NOMO-1 (cell line): Measurements from ENCODE around the gene TMEM200B.
"Not testable (repeated sequence)": the region's sequence is repeated elsewhere in the genome, so short reads cannot be mapped to it uniquely, and the experiment has no call there.

ENCODE experiments used
- DNase-seq, 2 experiments: peaks; one replicate each; lab custom pipeline; 2025; ENCODE audit not compliant: unreplicated experiment in 2 of 2; lab: John Stamatoyannopoulos, UW

The TMEM200B gene

DNA sequence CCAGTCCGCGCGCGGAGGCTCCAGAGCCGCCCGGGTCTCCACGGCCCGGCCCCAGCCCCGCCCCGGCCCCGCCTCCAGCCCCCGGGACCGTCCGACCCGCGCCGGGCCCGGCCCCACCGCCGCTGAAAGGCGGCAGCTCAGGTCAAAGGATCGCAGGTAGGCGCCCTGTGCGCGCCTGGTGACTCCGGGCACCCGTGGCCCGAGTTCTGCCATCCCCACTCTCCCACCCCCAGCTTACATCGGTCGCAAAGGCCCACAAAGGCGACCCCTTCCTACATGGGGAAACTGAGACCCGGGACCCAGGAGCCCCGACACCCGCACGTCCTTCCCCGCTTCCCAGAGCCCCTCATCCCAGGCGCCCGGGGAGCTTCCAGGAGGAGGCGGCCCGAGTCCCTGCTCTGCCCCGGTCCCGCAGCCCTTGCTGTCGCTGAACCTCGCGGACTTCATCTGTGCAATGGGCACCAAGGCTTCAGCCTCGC is at the start of gene TMEM200B:
TMEM200B (minus strand) TSS at position 17 of the 479 bp plus-strand sequence. CDS start 2,075 bp downstream, outside the sequence.
- no peak for DNase-seq

DNA sequence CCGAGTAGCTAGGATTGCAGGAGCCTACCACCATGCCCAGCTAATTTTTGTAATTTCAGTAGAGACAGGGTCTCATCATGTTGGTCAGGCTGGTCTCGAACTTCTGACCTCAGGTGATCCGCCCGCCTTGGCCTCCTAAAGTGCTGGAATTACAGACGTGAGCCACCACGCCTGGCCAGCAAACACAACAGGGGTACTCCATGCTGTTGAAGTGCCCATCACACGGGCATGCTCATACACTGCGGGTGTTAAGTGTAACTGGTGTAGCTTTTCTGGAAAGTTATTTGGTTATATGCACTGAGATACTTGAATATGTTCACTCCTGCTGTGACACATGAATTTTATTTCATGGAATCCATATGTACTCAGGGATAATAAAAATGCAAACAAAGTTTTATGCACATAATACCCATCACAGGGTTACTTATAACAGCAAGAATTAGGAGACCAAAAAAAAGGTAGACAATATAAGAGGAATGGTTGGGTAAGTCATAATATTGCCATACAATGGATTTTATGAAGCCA is 48.8 kb upstream of the TMEM200B start:
- no peak for DNase-seq

DNA sequence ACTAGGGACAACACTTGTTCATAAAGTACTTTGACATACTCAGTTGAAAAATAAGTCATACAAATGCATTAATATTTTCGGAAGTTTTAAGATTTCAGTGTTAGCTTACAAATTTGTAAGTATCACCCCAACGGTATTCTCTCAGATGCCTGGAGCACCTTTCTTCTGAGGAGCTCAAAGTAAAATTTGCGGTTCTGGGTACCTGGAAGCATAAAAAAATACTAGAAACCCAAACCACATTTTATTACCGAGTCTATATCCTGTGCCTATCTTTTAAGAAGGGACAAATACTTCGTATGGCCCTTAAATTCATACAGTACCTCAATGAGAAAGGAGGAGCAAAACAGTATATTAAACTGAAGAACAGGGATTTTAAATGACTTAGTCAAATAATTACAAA is 47.8 kb upstream of the TMEM200B start:
- no peak for DNase-seq

DNA sequence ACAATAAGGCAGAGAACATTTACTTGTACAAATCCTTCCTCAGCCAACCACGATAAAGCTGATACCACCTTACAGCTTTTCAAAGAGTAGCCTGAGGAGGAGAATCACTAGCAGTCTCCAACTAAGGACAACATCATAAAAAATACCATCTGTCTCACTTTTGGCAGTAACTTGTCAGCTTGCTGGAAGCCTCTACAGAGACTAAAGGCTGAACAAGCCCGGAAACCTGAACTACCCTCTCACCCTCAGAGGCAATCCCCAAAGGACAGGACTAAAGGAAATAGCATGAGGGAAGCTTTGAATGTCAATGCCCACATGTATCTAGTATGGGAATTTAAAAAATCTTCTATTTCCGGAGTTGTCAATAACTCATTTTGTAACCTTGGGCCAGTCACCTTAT is 47.4 kb upstream of the TMEM200B start:
- no peak for DNase-seq

DNA sequence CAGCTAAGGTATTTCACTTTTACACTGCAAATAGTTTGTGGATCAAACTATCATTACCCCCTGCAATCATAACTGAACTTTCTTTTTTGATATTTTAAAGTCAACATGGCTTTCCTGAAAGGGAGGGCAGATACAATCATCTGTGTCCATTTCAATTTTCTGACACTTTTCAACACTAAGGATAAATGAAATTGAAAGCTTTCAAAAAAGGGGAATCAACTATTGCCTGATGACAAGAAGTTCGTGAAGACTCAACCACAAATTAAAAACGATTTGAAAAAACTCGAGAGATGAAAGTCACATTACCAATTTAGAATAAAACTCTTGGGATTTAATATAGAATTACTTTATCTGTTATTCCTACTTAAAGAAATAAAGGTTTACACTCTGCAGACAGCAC is 46.3 kb upstream of the TMEM200B start:
- peak in 1 of 2 experiments; percentile 9 for DNase-seq

DNA sequence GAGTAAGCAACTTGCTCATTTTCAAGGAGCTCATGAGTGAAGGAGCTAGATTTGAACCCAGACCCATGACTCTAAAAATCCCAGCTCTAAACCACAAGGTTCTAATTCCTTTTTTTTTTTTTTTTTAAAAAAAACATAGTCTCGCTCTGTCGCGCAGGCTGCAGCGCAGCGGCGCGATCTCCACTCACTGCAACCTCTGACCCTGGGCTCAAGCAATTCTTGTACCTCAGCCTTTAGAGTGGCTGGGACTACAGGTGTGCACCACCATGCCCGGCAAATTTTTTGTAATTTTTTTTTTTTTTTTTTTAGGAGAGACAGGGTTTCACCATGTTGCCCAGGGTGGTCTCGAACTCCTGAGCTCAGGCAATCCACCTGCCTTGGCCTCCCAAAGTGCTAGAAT is 44.2 kb upstream of the TMEM200B start:
- no peak for DNase-seq

DNA sequence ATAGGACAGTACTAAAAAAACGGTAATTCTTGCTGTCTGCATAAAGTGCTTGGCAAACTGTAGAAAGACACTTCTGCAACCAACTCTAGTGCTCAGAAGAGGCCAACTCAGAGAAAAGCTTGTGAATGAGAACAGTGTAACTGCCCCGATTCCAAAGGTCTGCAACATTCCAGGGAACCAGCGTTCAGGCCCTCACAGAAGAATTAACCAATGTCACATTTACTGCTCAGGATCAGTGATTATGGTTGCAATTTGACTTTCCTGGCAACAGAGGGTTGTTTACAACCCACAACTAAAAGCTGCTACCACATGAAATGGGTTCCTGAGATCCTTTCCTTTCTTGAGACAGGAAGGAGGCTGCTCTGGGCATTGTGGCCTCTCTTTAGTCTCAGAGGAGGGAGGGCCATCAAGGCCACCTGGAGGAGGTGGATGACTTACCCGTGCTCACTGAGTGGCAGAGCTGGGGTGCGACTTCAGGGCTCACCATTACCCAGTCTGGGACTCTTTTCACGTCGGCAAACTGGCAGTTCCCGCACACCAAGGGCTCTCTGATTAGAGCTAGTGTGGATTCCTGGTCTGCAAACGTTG is 42.7 kb upstream of the TMEM200B start:
- DNase-seq, result no peak

DNA sequence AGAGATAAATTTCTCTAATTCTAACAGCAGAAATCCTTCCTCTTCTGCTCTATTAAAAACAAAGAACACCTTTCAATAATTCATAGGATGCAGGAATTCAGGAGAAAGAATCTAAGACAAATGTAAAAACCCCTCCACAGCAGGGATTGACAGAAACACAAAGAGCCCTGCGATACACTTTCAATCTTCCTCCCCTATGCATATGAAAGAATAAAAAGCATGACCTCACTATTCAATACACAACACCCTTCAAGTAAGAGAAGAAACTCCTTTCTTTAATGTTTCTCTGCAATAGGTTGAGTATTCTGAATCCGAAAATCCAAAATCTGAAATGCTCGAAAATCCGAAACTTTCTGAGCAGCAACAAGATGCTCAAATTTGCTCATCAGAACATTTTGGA is 40.9 kb upstream of the TMEM200B start:
- DNase-seq, result no peak

DNA sequence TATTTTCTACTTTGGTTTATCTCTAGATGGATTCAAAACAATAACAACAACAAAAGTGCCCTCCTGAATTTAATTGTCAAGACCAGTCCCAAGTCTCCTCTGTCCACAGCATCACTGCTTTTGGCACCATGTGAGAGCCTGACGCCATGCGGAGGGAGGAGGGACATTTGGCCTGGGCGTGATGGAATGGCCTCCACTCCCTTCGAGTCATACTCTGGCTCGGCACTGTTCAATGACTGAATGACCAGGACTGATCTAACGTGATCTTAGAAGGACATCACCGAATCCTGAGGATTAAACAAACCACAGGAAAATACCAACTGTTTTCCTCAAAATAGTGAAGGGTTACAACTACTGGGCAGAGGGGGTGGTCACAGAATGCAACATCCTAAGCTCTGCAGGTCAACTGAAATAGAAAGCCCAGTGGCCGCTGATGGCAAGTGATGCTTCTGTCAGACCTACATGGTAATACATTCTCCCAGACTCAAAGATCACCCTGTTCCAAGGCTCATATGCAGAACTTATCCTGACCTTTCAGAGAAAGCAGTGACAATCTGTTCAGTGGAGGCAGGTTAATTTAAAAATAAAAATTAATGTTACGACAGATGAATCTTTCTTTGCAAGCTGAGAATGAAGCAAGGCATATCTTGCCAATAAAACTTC is 38.9 kb upstream of the TMEM200B start:
- no peak for DNase-seq

DNA sequence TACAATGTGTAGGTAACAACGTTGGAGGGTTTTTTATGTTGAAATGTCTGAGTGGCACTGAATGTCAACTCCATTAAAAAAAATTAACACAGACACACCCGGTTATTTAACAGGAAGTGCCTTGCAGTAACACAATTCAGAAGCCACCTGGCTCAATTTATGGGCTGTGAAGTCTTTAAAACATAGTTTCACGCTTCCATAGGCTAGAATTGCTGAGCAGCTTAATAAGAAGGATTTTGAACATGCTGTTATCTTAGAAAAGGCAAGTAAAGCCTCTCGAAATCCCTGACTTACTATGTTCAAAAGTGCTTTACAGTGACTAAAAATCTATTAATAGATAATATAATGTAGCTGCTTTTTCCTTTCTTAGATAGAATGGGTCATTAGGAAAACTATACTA is 38.3 kb upstream of the TMEM200B start:
- DNase-seq, result no peak

DNA sequence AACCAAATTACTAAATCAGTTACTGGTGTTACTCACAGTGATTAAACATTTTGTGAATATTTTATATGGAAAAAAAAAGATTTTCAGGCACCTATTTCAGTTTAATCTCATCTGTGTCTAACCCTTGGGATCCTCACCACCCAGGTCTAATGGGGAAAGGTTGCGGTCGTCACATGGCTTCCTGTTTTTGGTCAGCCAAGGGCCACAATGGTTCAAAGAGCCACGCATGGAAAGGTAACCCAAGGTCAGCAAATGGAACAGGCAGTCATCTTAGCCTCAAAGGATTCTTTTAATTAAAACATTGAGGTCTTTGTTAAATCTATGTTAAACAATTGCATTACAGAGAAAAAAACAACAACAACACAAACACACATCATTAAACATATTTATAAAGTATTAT is 36.1 kb upstream of the TMEM200B start:
- no peak for DNase-seq

DNA sequence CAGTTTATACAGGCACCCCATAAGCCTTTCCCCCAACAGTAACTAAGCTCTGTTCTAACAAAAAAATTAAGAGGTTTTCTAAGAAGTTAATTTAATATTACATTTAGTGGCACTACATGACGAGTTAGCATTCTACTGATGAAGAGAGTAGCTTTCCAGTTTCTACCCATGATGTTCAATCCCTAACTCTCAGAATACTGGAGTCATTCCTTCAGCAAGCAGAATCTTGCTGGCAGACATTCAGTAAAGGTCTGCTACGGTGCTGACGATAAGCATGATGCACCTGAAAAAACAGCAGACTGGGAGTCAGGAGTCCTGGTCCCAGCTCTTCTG is 33.5 kb upstream of the TMEM200B start:
- DNase-seq, result no peak

DNA sequence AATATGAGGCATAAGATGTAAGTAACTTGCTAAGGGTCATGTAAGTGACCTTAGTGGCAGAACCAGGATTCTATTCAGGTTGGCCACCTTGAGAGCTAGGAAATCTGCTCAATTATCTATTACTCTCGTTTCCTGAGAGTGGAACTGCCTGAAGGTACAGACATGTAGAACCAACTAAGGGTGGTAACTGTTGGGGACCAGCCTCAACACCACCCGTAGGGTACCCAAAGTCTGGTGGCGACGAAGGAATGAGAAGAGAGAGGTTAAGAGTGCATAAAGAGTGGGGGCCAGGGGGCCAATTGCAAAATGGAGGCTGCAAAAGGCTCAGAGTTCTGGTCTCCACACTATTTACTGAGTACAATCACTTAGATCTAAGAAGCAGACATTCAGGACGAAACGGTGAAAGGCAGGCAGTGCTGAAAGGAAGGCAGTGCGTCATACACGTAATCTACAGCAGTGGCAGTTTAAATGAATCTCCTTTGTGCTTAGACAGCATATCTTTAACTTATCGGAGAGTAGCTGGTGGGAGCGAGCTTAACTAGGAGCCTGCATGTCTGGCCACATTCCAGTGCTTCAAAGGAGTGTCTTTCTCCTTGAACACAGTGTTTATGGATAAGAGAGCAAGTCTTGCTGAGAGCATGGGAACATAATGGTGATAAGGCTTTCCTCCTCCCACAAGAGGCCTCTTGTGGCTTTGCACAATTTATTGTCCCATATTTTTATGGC is 33.0 kb upstream of the TMEM200B start:
- DNase-seq, result no peak

DNA sequence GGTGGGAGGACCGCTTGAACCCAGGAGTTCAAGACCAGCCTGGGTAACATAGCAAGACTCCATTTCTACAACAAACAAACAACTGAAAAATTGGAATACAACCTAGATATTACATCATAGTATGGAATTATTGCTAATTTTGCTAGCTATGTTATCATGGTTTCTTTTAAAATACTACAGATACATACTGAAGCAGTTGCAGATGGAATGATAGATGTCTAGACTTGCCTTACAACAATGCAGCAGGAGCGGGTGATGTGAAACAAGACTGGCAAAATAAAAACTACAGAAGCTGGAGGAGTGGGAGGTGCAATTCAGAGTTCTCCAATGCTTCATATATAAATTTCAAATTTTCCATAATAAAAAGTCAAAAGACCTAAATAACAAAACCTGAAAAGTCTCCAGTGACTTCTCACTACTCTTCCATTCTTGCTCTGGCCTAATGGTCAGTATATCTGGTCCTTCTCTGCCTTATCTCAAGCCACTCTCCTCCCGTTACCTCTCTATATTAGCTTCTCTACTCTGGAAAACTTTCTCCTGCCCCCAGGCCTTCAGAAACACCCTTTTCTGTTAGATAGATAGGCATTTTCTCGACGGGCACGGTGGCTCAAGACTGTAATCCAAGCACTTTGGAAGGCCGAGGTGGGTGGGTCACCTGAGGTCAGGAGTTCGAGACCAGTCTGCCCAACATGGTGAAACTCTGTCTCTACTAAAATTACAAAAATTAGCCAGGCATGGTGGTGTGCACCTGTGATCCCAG is 28.5 kb upstream of the TMEM200B start:
- no peak for DNase-seq

DNA sequence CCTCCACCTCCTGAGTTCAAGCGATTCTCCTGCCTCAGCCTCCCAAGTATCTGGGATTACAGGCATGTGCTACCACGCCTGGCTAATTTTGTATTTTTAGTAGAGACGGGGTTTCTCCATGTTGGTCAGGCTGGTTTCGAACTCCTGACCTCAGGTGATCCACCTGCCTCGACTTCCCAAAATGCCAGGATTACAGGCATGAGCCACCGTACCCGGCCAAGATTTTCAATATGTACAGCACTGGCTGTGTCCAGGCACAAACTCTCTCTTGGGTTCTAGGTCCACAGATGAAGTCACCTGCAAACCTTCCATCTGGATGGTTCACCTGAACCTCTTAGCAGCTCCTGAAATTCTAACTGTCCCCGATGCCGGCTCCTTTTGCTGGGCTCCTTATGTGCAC is 26.6 kb upstream of the TMEM200B start:
- not testable (repeated sequence) for DNase-seq

DNA sequence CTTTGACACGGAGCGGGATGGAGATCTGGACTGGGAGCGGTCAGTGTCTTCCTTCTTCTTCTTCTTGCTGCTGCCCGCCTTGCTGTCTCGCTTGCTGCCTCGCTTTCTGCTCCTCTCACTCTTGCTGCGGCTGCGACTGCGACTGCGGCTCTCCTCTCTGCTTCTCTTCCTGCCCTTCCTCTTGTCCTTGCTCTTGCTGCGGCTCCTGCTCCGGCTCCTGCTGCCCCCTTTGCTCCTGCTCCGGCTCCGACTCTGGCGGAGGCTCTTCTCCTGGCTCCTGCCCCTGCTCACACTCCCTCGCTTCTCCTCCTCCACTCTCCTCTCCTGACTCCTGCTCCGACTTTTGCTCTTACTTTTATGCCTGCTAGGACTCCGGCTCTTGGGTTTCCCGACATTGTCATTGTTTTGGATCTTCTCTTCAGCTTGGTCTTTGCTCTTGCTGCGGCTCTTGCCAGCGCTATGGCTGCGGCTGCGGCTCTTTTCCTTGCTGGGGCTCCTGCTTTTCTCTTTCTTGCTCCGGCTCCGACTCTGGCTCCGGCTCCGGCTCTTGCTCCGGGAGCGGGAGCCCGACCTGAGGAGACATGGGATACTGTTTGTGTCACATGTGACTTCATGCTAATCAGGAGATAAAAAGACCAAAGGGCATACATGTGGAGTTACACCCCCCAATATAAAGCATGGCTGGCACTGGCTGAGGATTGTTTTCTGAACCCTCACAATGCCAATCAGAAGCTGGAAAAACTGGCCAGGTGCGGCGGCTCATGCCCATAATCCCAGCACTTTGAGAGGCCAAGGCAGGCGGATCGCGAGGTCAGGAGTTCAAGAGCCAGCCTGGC is 25.2 kb upstream of the TMEM200B start:
- no peak for DNase-seq

DNA sequence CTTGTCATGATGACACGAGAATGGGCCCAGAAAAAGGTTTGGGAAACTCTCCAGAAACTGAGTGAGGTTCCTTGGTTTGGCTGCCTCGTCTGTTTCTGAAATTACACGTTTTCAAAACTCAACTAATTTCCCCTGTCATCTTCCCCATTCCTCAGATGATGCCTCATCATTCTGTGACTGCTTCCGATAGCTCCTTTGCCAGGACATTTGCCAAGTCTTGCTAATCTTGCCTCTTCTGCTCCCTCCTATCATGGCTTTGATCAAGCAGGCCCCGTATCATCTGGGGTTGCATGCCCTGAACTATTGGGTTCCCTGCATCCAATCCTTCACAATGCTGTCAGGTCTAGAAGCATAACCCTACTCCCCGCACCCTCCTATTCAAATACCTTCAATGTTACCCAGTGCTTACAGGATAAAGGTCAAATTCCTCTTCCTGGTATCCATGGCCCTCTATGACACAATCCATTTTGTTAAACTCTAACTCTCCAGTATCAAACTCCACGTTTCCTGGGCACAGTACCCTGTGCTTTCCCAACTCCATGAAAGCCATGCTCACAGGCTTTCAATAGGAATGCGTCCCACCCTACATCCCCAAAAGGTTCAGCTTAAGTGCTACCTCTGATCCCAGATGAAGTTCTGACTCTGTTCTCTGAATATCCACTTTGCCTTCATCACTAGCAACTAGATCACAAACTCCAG is 22.2 kb upstream of the TMEM200B start:
- DNase-seq, result no peak

DNA sequence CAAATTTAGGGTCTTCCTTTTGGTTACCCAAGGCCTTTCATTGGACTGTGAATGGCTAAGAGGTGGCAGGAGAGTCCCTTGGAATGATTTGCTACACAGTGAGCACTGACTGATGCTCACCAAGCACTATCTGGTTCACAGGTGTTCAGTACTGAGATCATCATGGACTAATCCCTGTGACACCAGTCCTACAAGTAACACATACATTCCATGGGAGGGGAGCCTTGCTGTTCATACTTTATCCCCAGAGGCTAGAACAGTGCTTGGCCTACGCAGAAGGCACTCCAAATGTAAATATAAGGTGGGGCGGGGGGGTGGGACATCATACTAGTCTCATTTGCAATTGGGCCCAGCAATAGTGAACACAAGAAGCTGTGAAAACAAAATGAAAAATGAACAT is 20.5 kb upstream of the TMEM200B start:
- DNase-seq, result no peak

DNA sequence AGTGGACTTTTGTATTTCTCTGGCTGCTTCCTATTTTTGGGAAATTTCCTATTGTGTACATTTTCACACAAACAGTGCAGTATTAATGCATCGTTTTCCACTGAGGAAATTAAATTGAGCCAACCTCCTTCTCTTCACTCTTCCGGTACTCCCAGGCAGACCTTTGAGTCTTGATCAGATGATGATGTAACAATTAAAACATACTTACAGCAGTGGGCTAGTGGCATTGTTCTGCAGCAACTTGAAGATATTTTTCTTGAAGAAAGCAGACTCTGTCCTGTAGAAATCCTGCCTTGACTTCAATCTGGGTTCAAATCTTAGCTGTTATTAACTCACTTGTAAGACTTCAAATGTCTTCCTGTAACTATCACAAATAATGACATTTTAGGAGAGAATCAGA is 19.0 kb upstream of the TMEM200B start:
- DNase-seq, result no peak
